NOMO-1 treated with dmso at 0.1 percent for 144 hours (cell line): ENCODE data around the gene AP2A2.

Experiments
- DNase-seq: peaks from one replicate; lab custom pipeline; 2025; ENCODE audit not compliant: unreplicated experiment; lab: John Stamatoyannopoulos, UW

Gene AP2A2

GRCh38 chr11:1026641-1027482 lies 101.2 kb downstream of the AP2A2 start:
- DNase-seq = no peak

- DNase-seq = no peak
Measured at GRCh38 chr11:1027483-1028290, 102.0 kb downstream of the AP2A2 start.

GRCh38 chr11:1028291-1028540 lies 102.5 kb downstream of the AP2A2 start:
- no peak for DNase-seq

GRCh38 chr11:1028616-1029015 lies 102.9 kb downstream of the AP2A2 start:
- DNase-seq = no peak

- DNase-seq = no peak
Measured at GRCh38 chr11:1029051-1029450, 103.4 kb downstream of the AP2A2 start.

GRCh38 chr11:1029654-1030053 lies 104.0 kb downstream of the AP2A2 start:
- DNase-seq = no peak

GRCh38 chr11:1030086-1030485 lies 104.4 kb downstream of the AP2A2 start:
- DNase-seq = no peak

- DNase-seq = no peak
Measured at GRCh38 chr11:1030556-1030955, 104.9 kb downstream of the AP2A2 start.

GRCh38 chr11:1031121-1031899 lies 105.6 kb downstream of the AP2A2 start:
- DNase-seq = no peak

- DNase-seq = no peak
Measured at GRCh38 chr11:1032310-1032891, 106.7 kb downstream of the AP2A2 start.

GRCh38 chr11:1033016-1033798 lies 107.5 kb downstream of the AP2A2 start:
- DNase-seq = no peak

DNA sequence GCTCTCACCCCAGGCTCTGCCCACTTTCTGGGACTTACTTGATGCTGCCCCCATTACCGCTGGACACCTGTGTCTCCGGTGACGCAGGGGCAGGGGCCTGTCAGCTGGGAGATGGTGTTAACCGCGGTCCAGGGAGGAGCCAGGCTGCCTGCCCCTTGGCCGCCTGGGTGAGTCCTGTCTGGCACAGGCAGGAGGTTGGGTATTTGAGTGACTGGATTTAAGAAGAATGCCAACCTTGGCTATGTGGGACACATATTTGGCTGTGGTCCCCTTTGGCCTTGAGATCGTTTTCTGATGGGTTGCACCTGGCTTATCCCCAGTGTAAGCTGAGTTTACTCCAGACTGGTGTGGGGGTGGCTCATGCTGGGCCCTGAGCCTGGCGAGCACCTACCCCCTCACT lies 108.3 kb downstream of the AP2A2 start:
- no peak for DNase-seq

DNA sequence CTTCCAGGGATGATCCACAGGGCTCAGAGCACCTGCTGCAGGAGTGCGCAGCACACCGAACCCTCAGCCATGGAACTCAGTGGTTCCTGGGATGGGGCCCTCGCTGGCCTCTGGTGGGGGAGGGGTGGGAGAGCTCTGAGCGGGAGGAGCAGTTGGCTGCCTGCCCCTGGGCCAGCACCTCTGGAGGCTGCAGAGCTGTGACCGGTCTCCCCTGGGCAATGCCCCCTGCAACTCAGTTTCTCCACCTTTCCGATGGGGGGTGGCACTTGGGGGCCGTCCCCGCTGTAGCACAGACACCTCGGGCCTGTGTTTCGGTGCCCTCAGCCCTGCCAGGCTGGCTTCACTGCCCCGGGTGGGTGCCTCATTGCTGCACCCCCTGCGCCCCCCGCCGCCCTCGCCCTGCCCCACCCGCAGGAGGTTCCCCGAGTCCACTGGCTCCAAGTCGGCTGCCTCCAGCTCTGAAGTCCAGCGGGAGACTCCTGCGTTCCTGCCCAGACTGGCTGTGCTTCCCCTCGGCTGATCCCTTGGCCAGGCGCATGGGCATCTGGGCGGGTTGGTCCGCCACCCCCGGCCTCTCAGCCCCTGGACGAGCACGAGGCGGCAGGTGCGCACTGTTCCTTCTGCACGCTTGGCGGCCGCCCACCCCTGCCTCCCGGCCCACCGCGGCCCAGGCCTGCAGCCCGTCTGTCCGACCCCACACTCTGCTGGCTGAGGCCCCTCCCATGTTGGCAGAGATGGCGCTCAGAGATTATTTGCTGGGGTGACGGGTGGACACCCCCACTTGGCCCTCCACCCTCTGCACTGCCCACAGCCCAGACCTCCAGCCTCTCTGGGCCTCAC lies 109.0 kb downstream of the AP2A2 start:
- DNase-seq = no peak

GRCh38 chr11:1035577-1036283 lies 110.1 kb downstream of the AP2A2 start:
- no peak for DNase-seq

DNA sequence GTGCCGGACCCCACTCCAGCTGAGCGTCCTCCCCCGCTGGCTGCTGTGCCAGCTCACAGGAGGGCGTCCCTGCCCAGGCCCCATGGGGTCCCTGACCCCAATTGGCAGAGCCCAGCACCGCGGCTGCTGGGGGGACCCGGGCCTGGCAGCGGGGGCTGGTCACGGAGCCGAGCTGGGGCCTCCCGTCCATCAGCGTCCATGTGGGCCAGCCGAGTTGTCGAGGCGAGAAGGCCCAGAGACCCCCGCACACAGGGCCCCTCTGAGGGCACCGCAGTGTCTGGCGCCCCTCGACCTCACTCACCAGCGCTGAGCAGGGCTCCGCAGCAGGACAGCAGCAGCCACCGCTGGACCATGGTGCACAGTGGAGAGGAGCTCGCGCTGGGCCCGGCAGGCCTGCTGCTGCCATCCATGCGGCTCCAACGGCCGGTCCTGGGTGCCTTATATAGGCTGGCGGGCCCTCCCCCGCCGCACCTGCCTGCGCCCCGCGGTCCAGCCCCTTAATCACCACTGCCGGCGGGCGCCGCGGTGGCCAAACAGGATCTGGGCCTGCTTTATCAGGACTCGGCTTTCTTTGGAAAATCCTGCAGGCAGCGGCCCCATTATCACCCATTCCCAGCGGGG lies 110.7 kb downstream of the AP2A2 start, which contains the start of gene MUC6:
MUC6 (minus strand) TSS at position 416 of the 621 bp plus-strand sequence; CDS start at position 353, 63 bp downstream.
- DNase-seq = no peak

DNA sequence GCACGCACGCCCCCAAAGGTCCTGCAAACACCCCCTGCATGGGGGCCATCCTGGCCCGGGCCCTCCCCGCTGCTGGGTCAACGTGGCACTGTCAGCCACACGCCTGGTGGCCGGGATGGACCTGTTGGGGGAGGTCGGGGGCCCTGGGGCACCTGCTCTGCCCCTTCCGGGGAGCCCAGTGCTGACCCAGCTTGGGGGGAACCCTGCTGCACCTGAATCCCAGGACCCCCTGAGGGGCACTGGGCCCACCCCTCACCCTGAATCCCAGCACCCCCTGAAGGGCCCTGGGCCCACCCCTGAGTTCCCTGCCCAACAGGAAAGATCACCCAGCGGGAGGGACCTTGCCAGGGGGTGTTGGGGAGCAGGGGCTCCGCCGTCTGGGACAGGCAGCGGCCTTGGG lies 111.3 kb downstream of the AP2A2 start:
- no peak for DNase-seq

DNA sequence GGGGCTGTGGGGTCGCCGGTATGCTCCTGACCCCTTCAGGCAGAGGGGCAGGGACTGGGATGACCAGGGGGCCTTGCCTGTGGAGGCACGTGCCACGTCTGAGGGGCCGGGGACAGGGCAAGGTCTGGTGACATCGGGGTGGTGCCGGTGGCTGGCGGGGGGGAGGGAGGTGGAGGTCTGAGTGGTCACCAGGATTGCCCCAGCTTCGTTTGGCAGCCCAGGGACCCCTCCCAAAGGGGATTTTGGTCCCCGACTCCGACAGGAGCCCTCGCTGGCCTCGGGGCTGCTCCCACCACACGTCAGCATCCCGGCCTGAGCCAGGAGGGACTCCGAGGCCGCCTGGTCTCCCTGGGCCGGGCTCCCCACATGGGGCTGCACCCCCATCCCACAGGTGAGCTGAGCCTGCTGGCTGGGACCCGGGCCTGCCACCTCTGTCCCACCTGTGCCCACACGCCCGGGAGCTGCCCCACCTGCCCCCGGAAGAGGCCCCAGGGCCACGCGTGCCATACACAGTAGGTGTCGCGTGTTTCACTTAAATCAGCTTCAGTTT lies 111.9 kb downstream of the AP2A2 start:
- DNase-seq = no peak

- no peak for DNase-seq
Measured at GRCh38 chr11:1038361-1038760, 112.7 kb downstream of the AP2A2 start.
